ENCODE data around the gene ADGRB3.

DNA sequence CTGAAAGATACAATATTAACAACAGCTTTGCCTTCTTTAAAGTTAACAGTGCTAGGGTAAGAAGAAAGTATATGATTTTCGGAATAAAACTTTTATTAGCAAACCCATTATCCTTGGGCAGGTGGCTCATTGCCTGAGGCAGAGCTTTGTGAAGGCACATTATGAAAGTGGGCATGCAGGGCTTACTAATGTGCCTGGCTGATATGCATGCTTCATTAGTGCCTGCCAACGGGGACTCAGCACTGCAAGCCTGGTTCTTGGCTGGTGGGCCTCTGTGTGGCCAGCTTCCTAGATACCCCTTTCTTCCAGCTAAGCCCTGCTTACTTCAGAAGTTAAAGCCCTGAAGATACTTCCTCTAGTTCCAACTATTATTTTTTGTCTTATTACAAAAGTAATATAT, 481.6 kb downstream of the ADGRB3 start:
- TF ChIP-seq, protein P1, sequence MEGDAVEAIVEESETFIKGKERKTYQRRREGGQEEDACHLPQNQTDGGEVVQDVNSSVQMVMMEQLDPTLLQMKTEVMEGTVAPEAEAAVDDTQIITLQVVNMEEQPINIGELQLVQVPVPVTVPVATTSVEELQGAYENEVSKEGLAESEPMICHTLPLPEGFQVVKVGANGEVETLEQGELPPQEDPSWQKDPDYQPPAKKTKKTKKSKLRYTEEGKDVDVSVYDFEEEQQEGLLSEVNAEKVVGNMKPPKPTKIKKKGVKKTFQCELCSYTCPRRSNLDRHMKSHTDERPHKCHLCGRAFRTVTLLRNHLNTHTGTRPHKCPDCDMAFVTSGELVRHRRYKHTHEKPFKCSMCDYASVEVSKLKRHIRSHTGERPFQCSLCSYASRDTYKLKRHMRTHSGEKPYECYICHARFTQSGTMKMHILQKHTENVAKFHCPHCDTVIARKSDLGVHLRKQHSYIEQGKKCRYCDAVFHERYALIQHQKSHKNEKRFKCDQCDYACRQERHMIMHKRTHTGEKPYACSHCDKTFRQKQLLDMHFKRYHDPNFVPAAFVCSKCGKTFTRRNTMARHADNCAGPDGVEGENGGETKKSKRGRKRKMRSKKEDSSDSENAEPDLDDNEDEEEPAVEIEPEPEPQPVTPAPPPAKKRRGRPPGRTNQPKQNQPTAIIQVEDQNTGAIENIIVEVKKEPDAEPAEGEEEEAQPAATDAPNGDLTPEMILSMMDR (IDR thresholded peaks at IDR 0.05): no peak
- TF ChIP-seq POLR2A (IDR thresholded peaks at IDR 0.05): no peak

Measured in lower leg skin (tissue), 3 donors.